SK-N-SH (cell line): ENCODE results near the gene GPR61.

Experiments
- CTCF ChIP-seq: fragments of 200-600 bp; sonication (generic); IDR thresholded peaks from 2 replicates; pipeline ENCODE4 v1.6.1; 2017; ENCODE audit warnings: antibody characterized with exemption, mild to moderate bottlenecking, moderate library complexity
- ELF1 ChIP-seq: IDR thresholded peaks from 2 replicates; pipeline ENCODE4 v1.4.0; 2012
- EZH2phosphoT487 ChIP-seq: fragments of 200-600 bp; sonication (generic); IDR thresholded peaks from 2 replicates; pipeline ENCODE4 v1.6.1; 2017; ENCODE audit warnings: low read depth, mixed run types, mild to moderate bottlenecking, antibody characterized with exemption, moderate library complexity, borderline replicate concordance
- FOXJ3 ChIP-seq: sonication (generic); formaldehyde crosslinking; IDR thresholded peaks from 2 replicates; pipeline ENCODE4 v1.5.1; 2020; ENCODE audit warnings: mild to moderate bottlenecking, missing genetic modification reagents
- MAX ChIP-seq: IDR thresholded peaks from 2 replicates; pipeline ENCODE4 v1.4.0; 2012; ENCODE audit warnings: low read depth
- PBX3 ChIP-seq: IDR thresholded peaks from 2 replicates; pipeline ENCODE4; 2012
- POLR2AphosphoS5 ChIP-seq: IDR thresholded peaks from 2 replicates; pipeline ENCODE4 v1.6.1; 2012; ENCODE audit warnings: low read depth, low read length
- SIN3A ChIP-seq: IDR thresholded peaks from 2 replicates; pipeline ENCODE4 v1.6.1; 2012; ENCODE audit warnings: low read depth, mild to moderate bottlenecking, low read length, moderate library complexity, borderline replicate concordance
- TAF1 ChIP-seq: IDR thresholded peaks from 2 replicates; pipeline ENCODE4 v1.6.1; 2012; ENCODE audit warnings: low read depth, mild to moderate bottlenecking, low read length, moderate library complexity, borderline replicate concordance
- YY1 ChIP-seq: IDR thresholded peaks from 2 replicates; pipeline ENCODE4 v1.4.0; 2012; ENCODE audit warnings: low read depth, mild to moderate bottlenecking

GRCh38 chr1:109557520-109557919, 17.8 kb downstream of the GPR61 start:
- TF ChIP-seq TAF1: no peak
- TF ChIP-seq EZH2phosphoT487: no peak
- TF ChIP-seq MAX: no peak
- TF ChIP-seq YY1: no peak
- no peak for TF ChIP-seq PBX3
- no peak for TF ChIP-seq FOXJ3 (CRISPR knock-in tag)
- no peak for TF ChIP-seq SIN3A
- no peak for TF ChIP-seq ELF1
- no peak for TF ChIP-seq CTCF
- TF ChIP-seq POLR2AphosphoS5: no peak
